Right lobe of liver (tissue), 4 donors: ENCODE measurements around the gene NPL.
A peak's percentile ranks its signal among the peaks of the same experiment; 100 is the strongest.

Source experiments
- CTCF ChIP-seq, 4 donors: fragments of 200-600 bp in 3 of 4; fragments of 450-650 bp in 1 of 4; IDR thresholded peaks; one replicate each; pipeline versions ENCODE4 v1.5.1 to v1.8.0; 2016 to 2022; ENCODE audit warnings: antibody characterized with exemption in 4 of 4, mild to moderate bottlenecking in 2 of 4
- POLR2A ChIP-seq: fragments of 450-650 bp; IDR thresholded peaks from one replicate; pipeline ENCODE4 v1.6.1; 2017; ENCODE audit warnings: antibody characterized with exemption, mild to moderate bottlenecking
- donor health status: DM: no; HTN: no; CAD: no.
- donor health status: DM: no; HTN: no; CAD: no.
- donor health status: DM: no; HTN: yes; CAD: no.

GRCh38 chr1:182784556-182785171, 4.9 kb upstream of the NPL start:
- TF ChIP-seq CTCF (IDR thresholded peaks at IDR 0.05) (peak; percentile 74 to 84 (median 78)), POLR2A (no peak)
